GM23338 (cell line): ENCODE measurements around the gene GHRHR. TPM values are rescaled to one million over a fixed set of nuclear protein-coding genes. Genes with fewer than 3 reads are reported as not detected.

ENCODE experiments used
- ATAC-seq: fragments of 200-7000 bp; cut with Tn5 transposase; 3 replicates; pipeline ENCODE4 v1.9.1; 2020
- DNase-seq: peaks from one replicate; pipeline ENCODE4 v3.0.0-alpha.2; 2015; ENCODE audit warnings: low spot score
- H2AFZ ChIP-seq: fragments of 200-600 bp; sonication (generic); 2 replicates; pipeline ENCODE4 v1.8.0; 2016; ENCODE audit warnings: antibody characterized with exemption, mild to moderate bottlenecking, moderate library complexity
- H3F3A ChIP-seq: fragments of 200-600 bp; sonication (generic); replicated peaks from 2 replicates; pipeline ENCODE4 v1.8.0; 2017; ENCODE audit warnings: antibody characterized with exemption, mixed run types, low read depth
- H3K27ac ChIP-seq: fragments of 200-600 bp; sonication (generic); 2 replicates; pipeline ENCODE4 v1.6.1; 2016; ENCODE audit warnings: low read depth
- H3K27me3 ChIP-seq: fragments of 200-600 bp; sonication (generic); 2 replicates; pipeline ENCODE4 v1.8.0; 2016; ENCODE audit warnings: mild to moderate bottlenecking, mixed run types, moderate library complexity; ENCODE audit not compliant: insufficient read depth
- H3K36me3 ChIP-seq: fragments of 200-600 bp; sonication (generic); 2 replicates; pipeline ENCODE4 v1.8.0; 2016; ENCODE audit warnings: mild to moderate bottlenecking; ENCODE audit not compliant: insufficient read depth
- H3K4me1 ChIP-seq: fragments of 200-600 bp; sonication (generic); 2 replicates; pipeline ENCODE4 v1.8.0; 2016; ENCODE audit warnings: mild to moderate bottlenecking, moderate library complexity; ENCODE audit not compliant: insufficient read depth
- H3K4me2 ChIP-seq: fragments of 200-600 bp; sonication (generic); 2 replicates; pipeline ENCODE4 v1.7.1; 2017; ENCODE audit warnings: mixed run types
- H3K4me3 ChIP-seq: fragments of 200-600 bp; sonication (generic); 2 replicates; pipeline ENCODE4 v1.6.1; 2016; ENCODE audit warnings: mixed run types
- H3K79me2 ChIP-seq: fragments of 200-600 bp; sonication (generic); replicated peaks from 2 replicates; pipeline ENCODE4 v1.8.0; 2017; ENCODE audit warnings: mild to moderate bottlenecking; ENCODE audit not compliant: insufficient read depth
- H3K9me2 ChIP-seq: fragments of 200-600 bp; sonication (generic); 2 replicates; pipeline ENCODE4 v1.8.0; 2017; ENCODE audit not compliant: insufficient read depth
- H4K20me1 ChIP-seq: fragments of 200-600 bp; sonication (generic); replicated peaks from 2 replicates; pipeline ENCODE4 v1.8.0; 2017; ENCODE audit warnings: mild to moderate bottlenecking; ENCODE audit not compliant: insufficient read depth
- H3K27ac Mint-ChIP-seq: 2 replicates; pipeline ENCODE4 v1.8.0; 2020; ENCODE audit warnings: inconsistent platforms, mild to moderate bottlenecking, moderate library complexity, mixed read lengths
- H3K27me3 Mint-ChIP-seq: 3 replicates; pipeline ENCODE4 v1.8.0; 2022; ENCODE audit warnings: low read depth, mild to moderate bottlenecking, moderate library complexity, mixed read lengths, inconsistent platforms; ENCODE audit not compliant: insufficient read depth, poor library complexity
- H3K36me3 Mint-ChIP-seq: 3 replicates; pipeline ENCODE4 v1.8.0; 2021; ENCODE audit warnings: low read depth, mild to moderate bottlenecking, inconsistent platforms, moderate library complexity, mixed read lengths
- H3K4me1 Mint-ChIP-seq: 3 replicates; pipeline ENCODE4 v1.8.0; 2020; ENCODE audit warnings: mild to moderate bottlenecking, inconsistent platforms, mixed read lengths
- H3K4me3 Mint-ChIP-seq: 3 replicates; pipeline ENCODE4 v1.8.0; 2021; ENCODE audit warnings: moderate library complexity, mild to moderate bottlenecking, inconsistent platforms, mixed read lengths
- H3K9me3 Mint-ChIP-seq: 3 replicates; pipeline ENCODE4 v1.8.0; 2020; ENCODE audit warnings: moderate library complexity, mild to moderate bottlenecking, inconsistent platforms, mixed read lengths
- CREB1 ChIP-seq: fragments of 250-450 bp; sonication (Bioruptor Pico); IDR thresholded peaks from 2 replicates; pipeline ENCODE4 v1.5.0; 2020; ENCODE audit warnings: low read depth, mild to moderate bottlenecking, moderate library complexity
- CTCF ChIP-seq, 2 experiments: fragments of 200-600 bp in 1 of 2; sonication (generic) in 1 of 2; conservative IDR thresholded peaks; 2 replicates each; pipeline versions ENCODE4 v1.5.1 to v1.6.1; 2016 to 2017; ENCODE audit warnings: antibody characterized with exemption in 2 of 2, low read depth in 2 of 2, mild to moderate bottlenecking in 2 of 2, moderate library complexity in 1 of 2
- EZH2 ChIP-seq: fragments of 200-600 bp; sonication (generic); IDR thresholded peaks from one replicate; pipeline ENCODE4 v1.8.0; 2017; ENCODE audit warnings: antibody characterized with exemption, mild to moderate bottlenecking, low read depth; ENCODE audit not compliant: unreplicated experiment
- EZH2phosphoT487 ChIP-seq: fragments of 200-600 bp; sonication (generic); IDR thresholded peaks from one replicate; pipeline ENCODE4 v1.8.1; 2018; ENCODE audit warnings: antibody characterized with exemption; ENCODE audit not compliant: unreplicated experiment
- JUNB ChIP-seq: IDR thresholded peaks from one replicate; pipeline ENCODE4 v1.6.1; 2016; ENCODE audit warnings: antibody characterized with exemption; ENCODE audit not compliant: unreplicated experiment
- NANOG ChIP-seq: IDR thresholded peaks from 2 replicates; pipeline ENCODE4 v1.6.1; 2016; ENCODE audit warnings: antibody characterized with exemption, borderline replicate concordance
- STAT1 ChIP-seq: IDR thresholded peaks from one replicate; pipeline ENCODE4 v1.6.1; 2016; ENCODE audit warnings: antibody characterized with exemption; ENCODE audit not compliant: unreplicated experiment
- ZNF114 ChIP-seq: fragments of 250-450 bp; sonication (Bioruptor Pico); IDR thresholded peaks from 2 replicates; pipeline ENCODE4 v1.5.0; 2020; ENCODE audit warnings: mild to moderate bottlenecking, moderate library complexity
- ZNF462 ChIP-seq: fragments of 250-450 bp; sonication (Bioruptor Pico); IDR thresholded peaks from 2 replicates; pipeline ENCODE4 v1.5.0; 2020; ENCODE audit warnings: mild to moderate bottlenecking, moderate library complexity
- polyA plus RNA-seq: library from polyadenylated mRNA; unstranded; fragments of >200 nt; fragmentation: Nextera tagmentation; extraction: Ambion mirVana; gene quantifications from 2 replicates; pipeline ENCODE4 v1.2.1, GENCODE V29; 2016
- total RNA-seq: library from RNA; depleted of rRNA; stranded (reverse); fragments of >200 nt; shearing (Covaris generic); gene quantifications from 2 replicates; pipeline ENCODE4 v1.2.3, GENCODE V29; 2014
- TF ChIP-seq, protein P1 (sequence below): IDR thresholded peaks from 2 replicates; pipeline ENCODE4 v1.6.1; 2016; ENCODE audit warnings: antibody characterized with exemption

GHRHR gene
- total and polyA plus RNA-seq, 2 experiments from 2014 or later, result 2.2 TPM; not detected in 1

- no peak overlapping the region for H3K27ac ChIP-seq
Observed at GRCh38 chr7:31028006-31028405, 64.3 kb downstream of the GHRHR start.

DNA sequence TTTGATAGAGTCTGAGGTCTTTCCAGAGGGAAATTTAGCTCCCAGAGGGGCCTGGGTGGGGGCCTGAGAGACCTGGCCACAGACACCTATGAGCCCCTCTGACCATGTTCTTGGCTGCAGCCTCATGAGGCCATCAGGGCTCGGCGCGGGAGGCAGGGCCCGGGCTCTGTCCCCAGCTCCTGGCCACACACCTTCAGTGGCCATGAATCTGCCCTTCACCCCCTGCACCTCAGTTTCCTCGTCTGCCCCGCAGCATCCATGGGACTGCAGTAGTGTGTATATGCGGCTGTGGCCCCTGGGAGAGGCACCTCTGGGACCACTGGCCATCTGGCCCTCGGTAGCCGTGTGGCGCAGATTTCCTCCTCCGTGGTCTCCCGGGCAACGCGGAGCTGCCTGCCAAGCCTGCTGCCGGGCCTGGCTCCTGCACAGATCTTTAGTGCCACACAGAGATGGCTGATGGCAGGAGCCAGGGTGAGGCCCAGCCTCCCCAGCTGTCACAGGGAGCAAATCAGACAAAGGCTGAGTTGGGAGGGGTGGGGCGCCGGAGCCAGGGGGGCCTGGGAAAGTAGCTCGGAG is 64.8 kb downstream of the GHRHR start:
- Histone ChIP-seq H3K4me3 (no peak overlapping the region), H3K4me1 (peaks cover 6% of the 10 kb centered on the region), H3F3A (no peaks in the 10 kb centered on the region), H4K20me1 (no peaks in the 10 kb centered on the region), H3K4me2 (no peak overlapping the region), H3K36me3 (no peaks in the 10 kb centered on the region), H3K27ac (no peak overlapping the region), H3K27me3 (no peaks in the 10 kb centered on the region), H2AFZ (no peak overlapping the region), H3K9me2 (0 out of 2 replicates have a peak, but pooled peaks cover 5% of the 10 kb centered on the region), H3K79me2 (no peaks in the 10 kb centered on the region)
- DNase-seq, result no peak
- Mint-ChIP-seq H3K4me3 (no peak overlapping the region), H3K9me3 (no peaks in the 10 kb centered on the region), H3K27me3 (peaks cover 21% of the 10 kb centered on the region), H3K27ac (no peak overlapping the region), H3K4me1 (peaks cover 17% of the 10 kb centered on the region), H3K36me3 (no peaks in the 10 kb centered on the region)
- ATAC-seq, result no peak
- TF ChIP-seq ZNF462 (CRISPR knock-in tag) (no peak), STAT1 (no peak), EZH2phosphoT487 (no peak), JUNB (no peak)

More at GRCh38 chr7:31028006-31028405, 64.3 kb downstream of the GHRHR start:
- ATAC-seq (no peak), DNase-seq (no peak)
- Histone ChIP-seq H4K20me1 (no peaks in the 10 kb centered on the region), H3K79me2 (no peaks in the 10 kb centered on the region), H3K4me1 (peaks cover 6% of the 10 kb centered on the region), H3K4me3 (no peak overlapping the region), H3K36me3 (no peaks in the 10 kb centered on the region), H3K9me2 (0 out of 2 replicates have a peak, but pooled peaks cover 3% of the 10 kb centered on the region), H3K27me3 (no peaks in the 10 kb centered on the region), H3K4me2 (no peak overlapping the region), H3F3A (no peaks in the 10 kb centered on the region), H2AFZ (no peak overlapping the region)
- H3K27ac Mint-ChIP-seq, result no peak overlapping the region
- H3K4me3 Mint-ChIP-seq, result no peak overlapping the region
- H3K36me3 Mint-ChIP-seq, result no peaks in the 10 kb centered on the region
- H3K4me1 Mint-ChIP-seq, result peaks cover 17% of the 10 kb centered on the region
- peaks cover 22% of the 10 kb centered on the region for H3K27me3 Mint-ChIP-seq
- TF ChIP-seq CTCF (conservative IDR thresholded peaks at IDR 0.05; ENCODE audit: low read depth in 2 of 2) (no peak), JUNB (no peak), ZNF114 (CRISPR knock-in tag) (no peak), STAT1 (no peak), CREB1 (CRISPR knock-in tag) (no peak), EZH2 (no peak), NANOG (no peak)
- TF ChIP-seq, protein P1, sequence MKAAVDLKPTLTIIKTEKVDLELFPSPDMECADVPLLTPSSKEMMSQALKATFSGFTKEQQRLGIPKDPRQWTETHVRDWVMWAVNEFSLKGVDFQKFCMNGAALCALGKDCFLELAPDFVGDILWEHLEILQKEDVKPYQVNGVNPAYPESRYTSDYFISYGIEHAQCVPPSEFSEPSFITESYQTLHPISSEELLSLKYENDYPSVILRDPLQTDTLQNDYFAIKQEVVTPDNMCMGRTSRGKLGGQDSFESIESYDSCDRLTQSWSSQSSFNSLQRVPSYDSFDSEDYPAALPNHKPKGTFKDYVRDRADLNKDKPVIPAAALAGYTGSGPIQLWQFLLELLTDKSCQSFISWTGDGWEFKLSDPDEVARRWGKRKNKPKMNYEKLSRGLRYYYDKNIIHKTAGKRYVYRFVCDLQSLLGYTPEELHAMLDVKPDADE, result no peak
- no peaks in the 10 kb centered on the region for H3K9me3 Mint-ChIP-seq
